Measurements from ENCODE around the gene VRK2.
"Not testable (repeated sequence)": the region's sequence is repeated elsewhere in the genome, so short reads cannot be mapped to it uniquely, and the experiment has no call there.

DNA sequence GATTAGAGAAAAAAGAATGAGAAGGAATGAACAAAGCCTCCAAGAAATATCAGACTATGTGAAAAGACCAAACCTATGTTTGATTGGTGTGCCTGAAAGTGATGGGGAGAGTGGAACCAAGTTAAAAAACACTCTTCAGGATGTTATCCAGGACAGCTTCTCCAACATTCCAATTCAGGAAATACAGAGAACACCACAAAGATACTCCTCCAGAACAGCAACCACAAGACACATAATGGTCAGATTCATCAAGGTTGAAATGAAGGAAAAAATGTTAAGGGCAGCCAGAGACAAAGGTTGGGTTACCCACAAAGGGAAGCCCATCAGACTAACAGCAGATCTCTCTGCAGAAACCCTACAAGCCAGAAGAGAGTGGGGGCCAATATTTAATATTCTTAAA is 123.2 kb downstream of the VRK2 start:
- not testable (repeated sequence) for TF ChIP-seq POLR2AphosphoS5, TCF7L2 (IDR thresholded peaks at IDR 0.05; ENCODE audit: low read depth, low read length)
- TF ChIP-seq, protein P1, sequence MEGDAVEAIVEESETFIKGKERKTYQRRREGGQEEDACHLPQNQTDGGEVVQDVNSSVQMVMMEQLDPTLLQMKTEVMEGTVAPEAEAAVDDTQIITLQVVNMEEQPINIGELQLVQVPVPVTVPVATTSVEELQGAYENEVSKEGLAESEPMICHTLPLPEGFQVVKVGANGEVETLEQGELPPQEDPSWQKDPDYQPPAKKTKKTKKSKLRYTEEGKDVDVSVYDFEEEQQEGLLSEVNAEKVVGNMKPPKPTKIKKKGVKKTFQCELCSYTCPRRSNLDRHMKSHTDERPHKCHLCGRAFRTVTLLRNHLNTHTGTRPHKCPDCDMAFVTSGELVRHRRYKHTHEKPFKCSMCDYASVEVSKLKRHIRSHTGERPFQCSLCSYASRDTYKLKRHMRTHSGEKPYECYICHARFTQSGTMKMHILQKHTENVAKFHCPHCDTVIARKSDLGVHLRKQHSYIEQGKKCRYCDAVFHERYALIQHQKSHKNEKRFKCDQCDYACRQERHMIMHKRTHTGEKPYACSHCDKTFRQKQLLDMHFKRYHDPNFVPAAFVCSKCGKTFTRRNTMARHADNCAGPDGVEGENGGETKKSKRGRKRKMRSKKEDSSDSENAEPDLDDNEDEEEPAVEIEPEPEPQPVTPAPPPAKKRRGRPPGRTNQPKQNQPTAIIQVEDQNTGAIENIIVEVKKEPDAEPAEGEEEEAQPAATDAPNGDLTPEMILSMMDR (IDR thresholded peaks at IDR 0.05) = not testable (repeated sequence)
